Hippocampal formation (tissue), 2 donors: ENCODE results near the gene LENEP.
A peak's percentile ranks its signal among the peaks of the same experiment; 100 is the strongest.
"Not testable (repeated sequence)": the region's sequence is repeated elsewhere in the genome, so short reads cannot be mapped to it uniquely, and the experiment has no call there.

Experiments used
- DNase-seq, 2 donors: peaks; one replicate each; lab custom pipeline; 2025; lab: John Stamatoyannopoulos, UW

The LENEP gene

GRCh38 chr1:154974808-154975408, 18.5 kb upstream of the LENEP start:
- DNase-seq: peak; percentile 87 to 90

GRCh38 chr1:154975409-154976059, 17.9 kb upstream of the LENEP start:
- no peak for DNase-seq

- not testable (repeated sequence) for DNase-seq
These were observed 15.6 kb upstream of the LENEP start for GRCh38 chr1:154977762-154978161.

- no peak for DNase-seq
These were observed 15.0 kb upstream of the LENEP start for GRCh38 chr1:154978360-154978759.

- no peak for DNase-seq
These were observed 11.0 kb upstream of the LENEP start for GRCh38 chr1:154982341-154982740.

GRCh38 chr1:154982897-154983648, 10.3 kb upstream of the LENEP start, which contains the start of gene FLAD1:
FLAD1 (plus strand) TSS chr1:154983344; CDS start chr1:154983695, 351 bp downstream.
- peak; percentile 96 to 99 for DNase-seq

- no peak for DNase-seq
These were observed 9.5 kb upstream of the LENEP start for GRCh38 chr1:154983776-154984466.

- DNase-seq: not testable (repeated sequence)
These were observed 6.7 kb upstream of the LENEP start for GRCh38 chr1:154986736-154987135.

- no peak for DNase-seq
These were observed 6.1 kb upstream of the LENEP start for GRCh38 chr1:154987326-154987725.

GRCh38 chr1:154988058-154988954, 5.1 kb upstream of the LENEP start:
- no peak for DNase-seq

- DNase-seq: no peak
These were observed 4.1 kb upstream of the LENEP start for GRCh38 chr1:154989195-154989860.

GRCh38 chr1:154990276-154990675, 3.1 kb upstream of the LENEP start:
- no peak for DNase-seq

- DNase-seq: no peak
These were observed 440 bp upstream of the LENEP start for GRCh38 chr1:154992721-154993571.

GRCh38 chr1:154994269-154994587, 842 bp downstream of the LENEP start:
- DNase-seq: no peak

GRCh38 chr1:154994591-154994990, 1.2 kb downstream of the LENEP start:
- DNase-seq: no peak

GRCh38 chr1:154995301-154995983, 2.1 kb downstream of the LENEP start:
- DNase-seq: not testable (repeated sequence)

- DNase-seq: no peak
These were observed 3.7 kb downstream of the LENEP start for GRCh38 chr1:154996966-154997701.

GRCh38 chr1:154998201-154998780, 4.9 kb downstream of the LENEP start:
- DNase-seq: no peak
